Measurements from ENCODE around the gene KIAA1549.

Gene KIAA1549

GRCh38 chr7:138828302-138828701 is 152.9 kb downstream of the KIAA1549 start:
- ChIA-PET CTCF (no interaction called here), POLR2A (no interaction called here)
- TF ChIP-seq CTCF (IDR thresholded peaks at IDR 0.05; ENCODE audit: insufficient read depth, low read length, missing control alignments): no peak
- H3K4me3 ChIP-seq (ENCODE audit: low read depth, low read length): no peak overlapping the region
- no peak for DNase-seq (ENCODE audit: low read depth, low spot score)

GRCh38 chr7:138825049-138825721 is 156.0 kb downstream of the KIAA1549 start:
- ChIA-PET POLR2A (no interaction called here), CTCF (no interaction called here)
- no peak overlapping the region for H3K4me3 ChIP-seq (ENCODE audit: low read depth, low read length)
- DNase-seq (ENCODE audit: low read depth, low spot score): no peak
- no peak for TF ChIP-seq CTCF (IDR thresholded peaks at IDR 0.05; ENCODE audit: insufficient read depth, low read length, missing control alignments)

- DNase-seq (ENCODE audit: low read depth, low spot score): no peak
- ChIA-PET CTCF (no interaction called here), POLR2A (no interaction called here)
- no peak overlapping the region for H3K4me3 ChIP-seq (ENCODE audit: low read depth, low read length)
- no peak for TF ChIP-seq CTCF (IDR thresholded peaks at IDR 0.05; ENCODE audit: insufficient read depth, low read length, missing control alignments)
These were observed 158.2 kb downstream of the KIAA1549 start for GRCh38 chr7:138822867-138823535.

GRCh38 chr7:138821912-138822311 is 159.3 kb downstream of the KIAA1549 start:
- H3K4me3 ChIP-seq (ENCODE audit: low read depth, low read length): no peak overlapping the region
- no peak for DNase-seq (ENCODE audit: low read depth, low spot score)
- CTCF ChIA-PET: no interaction called here
- POLR2A ChIA-PET: no interaction called here
- TF ChIP-seq CTCF (IDR thresholded peaks at IDR 0.05; ENCODE audit: insufficient read depth, low read length, missing control alignments): no peak

- POLR2A ChIA-PET: no interaction called here
- no peak overlapping the region for H3K4me3 ChIP-seq (ENCODE audit: low read depth, low read length)
- no peak for DNase-seq (ENCODE audit: low read depth, low spot score)
- CTCF ChIA-PET: no interaction called here
- no peak for TF ChIP-seq CTCF (IDR thresholded peaks at IDR 0.05; ENCODE audit: insufficient read depth, low read length, missing control alignments)
These were observed 161.6 kb downstream of the KIAA1549 start for GRCh38 chr7:138819625-138820024.

GRCh38 chr7:138816650-138817049 is 164.5 kb downstream of the KIAA1549 start:
- no peak for DNase-seq (ENCODE audit: low read depth, low spot score)
- ChIA-PET CTCF (no interaction called here), POLR2A (no interaction called here)
- no peak overlapping the region for H3K4me3 ChIP-seq (ENCODE audit: low read depth, low read length)
- TF ChIP-seq CTCF (IDR thresholded peaks at IDR 0.05; ENCODE audit: insufficient read depth, low read length, missing control alignments): no peak
